Measurements from ENCODE around the gene CUX1. TPM values are rescaled to one million over a fixed set of nuclear protein-coding genes. Genes with fewer than 3 reads are reported as not detected.

Gene CUX1
- total and polyA plus RNA-seq, 2 of the 13 experiments (the other 11 are each of a cell fraction or from before 2014, with no cell fraction given): 13.7 to 14.9 TPM

- TF ChIP-seq GFI1 (CRISPR knock-in tag; IDR thresholded peaks at IDR 0.05; ENCODE audit: borderline replicate concordance): no peak
- no peak for TF ChIP-seq CREB3 (CRISPR knock-in tag; IDR thresholded peaks at IDR 0.05)
- TF ChIP-seq MYC (CRISPR knock-in tag; IDR thresholded peaks at IDR 0.05; ENCODE audit: borderline replicate concordance): peak; percentile 87
- no peak for TF ChIP-seq ZBTB1 (CRISPR knock-in tag; IDR thresholded peaks at IDR 0.05; ENCODE audit: borderline replicate concordance)
- no peak for TF ChIP-seq FUBP1 (CRISPR knock-in tag; IDR thresholded peaks at IDR 0.05; ENCODE audit: borderline replicate concordance)
- TF ChIP-seq, protein P1, sequence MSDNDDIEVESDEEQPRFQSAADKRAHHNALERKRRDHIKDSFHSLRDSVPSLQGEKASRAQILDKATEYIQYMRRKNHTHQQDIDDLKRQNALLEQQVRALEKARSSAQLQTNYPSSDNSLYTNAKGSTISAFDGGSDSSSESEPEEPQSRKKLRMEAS (IDR thresholded peaks at IDR 0.05): peak; percentile 88
- TF ChIP-seq, protein P2, sequence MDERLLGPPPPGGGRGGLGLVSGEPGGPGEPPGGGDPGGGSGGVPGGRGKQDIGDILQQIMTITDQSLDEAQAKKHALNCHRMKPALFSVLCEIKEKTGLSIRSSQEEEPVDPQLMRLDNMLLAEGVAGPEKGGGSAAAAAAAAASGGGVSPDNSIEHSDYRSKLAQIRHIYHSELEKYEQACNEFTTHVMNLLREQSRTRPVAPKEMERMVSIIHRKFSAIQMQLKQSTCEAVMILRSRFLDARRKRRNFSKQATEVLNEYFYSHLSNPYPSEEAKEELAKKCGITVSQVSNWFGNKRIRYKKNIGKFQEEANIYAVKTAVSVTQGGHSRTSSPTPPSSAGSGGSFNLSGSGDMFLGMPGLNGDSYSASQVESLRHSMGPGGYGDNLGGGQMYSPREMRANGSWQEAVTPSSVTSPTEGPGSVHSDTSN (CRISPR knock-in tag; IDR thresholded peaks at IDR 0.05): no peak
- TF ChIP-seq NR2C2 (CRISPR knock-in tag; IDR thresholded peaks at IDR 0.05; ENCODE audit: borderline replicate concordance): peak; percentile 51; the same call in 1 of the 2 replicates
- TF ChIP-seq CSRNP2 (CRISPR knock-in tag; conservative IDR thresholded peaks at IDR 0.05; ENCODE audit: low read depth): no peak
- peak; percentile 72 for TF ChIP-seq PHF20 (CRISPR knock-in tag; IDR thresholded peaks at IDR 0.05)
- TF ChIP-seq PRDM15 (CRISPR knock-in tag; IDR thresholded peaks at IDR 0.05): no peak
- TF ChIP-seq NFAT5 (CRISPR knock-in tag; IDR thresholded peaks at IDR 0.05): no peak
- TF ChIP-seq ZNF780A (CRISPR knock-in tag; IDR thresholded peaks at IDR 0.05): no peak
Measured at GRCh38 chr7:102024769-102025391, 207.5 kb downstream of the CUX1 start (continued).
